Muscle layer of duodenum (tissue), 2 donors: Measurements from ENCODE around the gene BIN2.
"Not testable (repeated sequence)": the region's sequence is repeated elsewhere in the genome, so short reads cannot be mapped to it uniquely, and the experiment has no call there.

Experiments
- H3K27ac ChIP-seq: one replicate; pipeline ENCODE4 v1.7.0; 2013; ENCODE audit warnings: mild to moderate bottlenecking, low read length
- H3K27me3 ChIP-seq: one replicate; pipeline ENCODE4 v1.7.0; 2013; ENCODE audit warnings: low read depth, mild to moderate bottlenecking, control low read depth, low read length
- H3K36me3 ChIP-seq, 2 donors: one replicate each; pipeline ENCODE4 v1.7.0; 2013; ENCODE audit warnings: low read length in 2 of 2, control low read depth in 1 of 2, mild to moderate bottlenecking in 1 of 2; ENCODE audit not compliant: insufficient read depth in 2 of 2, control insufficient read depth in 1 of 2
- H3K4me1 ChIP-seq, 2 donors: one replicate each; pipeline ENCODE4 v1.7.0; 2013; ENCODE audit warnings: low read length in 2 of 2, mild to moderate bottlenecking in 2 of 2, control low read depth in 1 of 2, moderate library complexity in 1 of 2; ENCODE audit not compliant: insufficient read depth in 2 of 2, control insufficient read depth in 1 of 2
- H3K4me3 ChIP-seq, 2 donors: one replicate each; pipeline ENCODE4 v1.7.0; 2013; ENCODE audit warnings: low read length in 2 of 2, low read depth in 1 of 2, mild to moderate bottlenecking in 1 of 2
- H3K9me3 ChIP-seq, 2 donors: one replicate each; pipeline ENCODE4 v1.7.0; 2013; ENCODE audit warnings: low read length in 2 of 2, control low read depth in 1 of 2, mild to moderate bottlenecking in 1 of 2; ENCODE audit not compliant: control insufficient read depth in 1 of 2
- donor health status: healthy.

The BIN2 gene

DNA sequence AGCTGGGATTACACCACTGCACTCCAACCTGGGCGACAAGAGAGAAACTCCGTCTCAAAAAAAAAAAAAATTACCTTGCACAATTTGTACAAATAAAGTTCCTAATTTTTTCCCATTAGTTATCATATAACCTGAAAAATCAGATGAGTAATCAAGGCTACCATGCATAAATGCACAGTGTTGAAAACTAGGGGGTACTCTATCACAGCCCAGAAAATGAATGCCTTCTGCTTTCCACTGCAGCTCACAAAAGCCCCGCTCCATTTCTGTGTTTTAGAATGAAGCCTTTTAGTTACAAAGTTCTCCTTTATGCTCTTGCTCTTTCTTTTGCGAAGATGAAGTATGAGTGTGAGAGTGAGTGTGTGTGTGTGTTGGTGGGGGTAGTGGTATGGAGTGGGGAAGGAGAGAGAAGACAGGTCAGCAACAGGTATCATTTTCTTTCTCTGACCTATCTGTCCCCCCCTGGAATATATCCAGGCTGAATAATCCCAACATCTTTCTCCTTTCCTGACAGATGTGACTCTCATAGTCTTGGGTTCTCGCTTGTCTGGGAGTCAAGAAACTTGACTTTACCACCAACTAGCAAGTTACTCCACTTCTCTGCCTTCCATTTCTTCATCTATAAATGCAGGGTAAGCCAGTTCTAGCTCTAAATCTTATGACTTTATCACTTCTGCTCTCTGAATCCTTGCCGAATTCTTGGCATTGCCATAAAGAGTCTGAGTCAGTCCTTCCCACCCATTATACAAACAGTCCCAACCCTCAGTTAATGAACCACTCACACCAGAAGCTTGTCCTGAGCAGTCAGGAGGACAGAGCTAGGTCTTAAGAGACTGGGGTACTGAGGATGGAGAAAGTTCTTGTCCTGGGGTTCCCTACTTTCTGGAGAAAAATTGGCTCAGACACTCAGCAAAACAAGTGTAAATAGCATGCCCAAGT, 16.1 kb downstream of the BIN2 start:
- H3K9me3 ChIP-seq = no peaks in the 10 kb centered on the region
- H3K27me3 ChIP-seq = no peaks in the 10 kb centered on the region
- H3K4me3 ChIP-seq = no peak overlapping the region
- peaks cover 0 to 3% of the 10 kb centered on the region in 2 donors for H3K4me1 ChIP-seq
- H3K27ac ChIP-seq = peak overlapping the region; percentile 49
- H3K36me3 ChIP-seq = no peaks in the 10 kb centered on the region

GRCh38 chr12:51306507-51306906, 17.5 kb downstream of the BIN2 start:
- Histone ChIP-seq H3K4me1 (peaks cover 0 to 3% of the 10 kb centered on the region in 2 donors), H3K27me3 (no peaks in the 10 kb centered on the region), H3K27ac (no peak overlapping the region), H3K9me3 (no peaks in the 10 kb centered on the region), H3K4me3 (no peak overlapping the region), H3K36me3 (no peaks in the 10 kb centered on the region)

DNA sequence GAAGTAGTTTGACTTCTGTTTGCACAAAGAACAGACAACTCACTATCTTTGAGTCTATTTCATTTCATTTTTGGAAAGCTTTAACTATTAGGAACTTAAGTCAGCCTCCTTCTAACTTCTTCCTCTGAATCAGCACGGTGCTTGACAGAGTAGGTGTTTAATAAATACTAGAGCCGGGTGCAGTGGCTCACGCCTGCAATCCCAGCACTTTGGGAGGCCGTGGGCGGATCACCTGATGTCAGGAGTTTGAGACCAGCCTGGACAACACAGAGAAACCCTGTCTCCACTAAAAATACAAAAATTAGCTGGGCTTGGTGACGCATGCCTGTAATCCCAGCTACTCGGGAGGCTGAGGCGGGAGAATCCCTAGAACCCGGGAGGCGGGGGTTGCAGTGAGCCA, 23.2 kb downstream of the BIN2 start:
- H3K4me1 ChIP-seq, H3K36me3 ChIP-seq, H3K4me3 ChIP-seq, H3K9me3 ChIP-seq, H3K27ac ChIP-seq, H3K27me3 ChIP-seq: not testable (repeated sequence)

DNA sequence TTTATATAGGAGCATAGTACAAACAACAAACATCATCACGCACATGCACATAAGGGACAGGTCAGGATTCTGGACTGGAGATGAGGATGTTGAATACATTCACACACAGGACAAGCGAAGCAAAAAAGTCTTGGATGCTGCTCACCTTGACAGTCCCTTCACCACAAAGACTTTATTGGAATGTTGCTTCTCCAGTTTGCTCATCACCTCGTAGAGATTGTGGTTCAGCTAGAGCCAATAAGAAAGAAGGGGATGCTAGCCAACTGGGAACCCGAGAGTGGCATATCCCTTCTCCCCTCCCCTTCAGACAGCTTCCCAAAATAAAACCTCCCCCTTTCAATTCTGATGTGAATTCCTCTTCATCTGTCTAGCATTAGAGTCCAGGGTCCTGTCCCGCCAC, 28.3 kb downstream of the BIN2 start:
- H3K27me3 ChIP-seq = no peaks in the 10 kb centered on the region
- H3K4me1 ChIP-seq = no peaks in the 10 kb centered on the region
- H3K36me3 ChIP-seq = peaks cover 0 to 5% of the 10 kb centered on the region in 2 donors
- H3K27ac ChIP-seq = no peak overlapping the region
- no peaks in the 10 kb centered on the region for H3K9me3 ChIP-seq
- no peak overlapping the region for H3K4me3 ChIP-seq

GRCh38 chr12:51294097-51294496, 29.9 kb downstream of the BIN2 start:
- not testable (repeated sequence) for H3K36me3 ChIP-seq, H3K4me1 ChIP-seq, H3K27ac ChIP-seq, H3K27me3 ChIP-seq, H3K9me3 ChIP-seq, H3K4me3 ChIP-seq

DNA sequence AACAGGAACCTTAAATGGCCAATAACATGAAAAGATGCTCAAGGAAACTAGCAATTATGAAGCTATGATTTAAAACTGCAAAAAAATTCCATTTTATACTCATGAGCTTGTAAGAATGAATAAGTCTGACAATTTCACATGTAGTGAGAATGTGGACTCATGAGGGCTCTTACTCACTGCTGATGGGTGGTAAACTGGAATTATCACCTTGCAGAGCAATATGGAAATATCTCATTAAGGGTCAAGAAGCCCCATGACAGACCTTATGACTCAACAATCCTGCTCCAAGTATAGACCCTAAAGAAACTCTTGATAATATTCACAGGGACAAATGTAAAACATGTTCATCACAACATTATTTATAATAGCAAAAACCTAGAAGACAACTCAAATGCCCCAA, 30.3 kb downstream of the BIN2 start:
- Histone ChIP-seq H3K27ac (no peak overlapping the region), H3K36me3 (no peaks in the 10 kb centered on the region), H3K27me3 (no peaks in the 10 kb centered on the region), H3K4me3 (no peak overlapping the region), H3K4me1 (no peaks in the 10 kb centered on the region), H3K9me3 (no peaks in the 10 kb centered on the region)

DNA sequence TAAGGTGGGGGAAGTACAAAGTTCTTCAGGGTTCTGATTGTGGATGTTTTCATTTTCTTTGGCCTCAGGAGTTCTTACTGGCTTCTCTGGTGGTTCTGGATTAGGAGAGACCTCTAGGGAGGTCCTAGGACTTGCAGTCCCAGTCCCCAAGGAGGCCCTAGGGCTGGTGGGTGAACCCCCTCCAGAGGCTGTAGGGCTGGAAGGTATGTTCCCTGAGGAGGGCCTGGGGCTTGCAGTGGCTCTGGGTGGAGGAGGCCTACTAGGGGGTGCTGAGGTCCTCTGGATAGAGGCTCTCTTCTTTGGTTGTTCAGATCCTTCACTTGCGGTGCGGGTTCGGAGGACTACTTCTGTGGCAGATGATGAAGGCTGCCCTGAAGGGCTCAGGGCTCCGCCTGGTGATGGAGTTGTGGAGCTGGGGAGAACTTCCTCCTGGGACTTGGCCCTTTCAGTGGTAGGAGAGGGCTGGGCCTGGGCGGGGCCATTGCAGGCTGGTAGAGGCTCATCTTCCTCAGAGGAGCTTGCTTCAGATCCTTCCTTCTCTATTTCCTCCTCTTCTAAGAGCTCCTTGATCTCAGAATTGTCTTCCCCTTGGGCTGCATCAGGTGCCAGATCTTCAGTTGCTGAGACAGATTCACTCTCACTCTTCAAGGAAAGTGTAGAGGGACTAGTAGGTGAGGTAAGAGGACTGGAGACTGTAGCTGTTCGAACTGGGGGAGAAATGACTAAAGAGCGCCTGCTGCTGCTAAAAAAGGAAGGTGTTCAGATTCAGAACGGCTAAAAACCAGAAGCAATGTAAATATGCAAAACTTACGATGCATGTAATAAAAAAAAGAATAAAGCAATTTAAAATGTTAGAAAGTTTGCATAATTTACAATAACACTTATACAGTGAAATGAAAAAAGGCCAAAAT, 32.1 kb downstream of the BIN2 start:
- H3K4me3 ChIP-seq, H3K4me1 ChIP-seq, H3K36me3 ChIP-seq, H3K9me3 ChIP-seq, H3K27me3 ChIP-seq, H3K27ac ChIP-seq: not testable (repeated sequence)

DNA sequence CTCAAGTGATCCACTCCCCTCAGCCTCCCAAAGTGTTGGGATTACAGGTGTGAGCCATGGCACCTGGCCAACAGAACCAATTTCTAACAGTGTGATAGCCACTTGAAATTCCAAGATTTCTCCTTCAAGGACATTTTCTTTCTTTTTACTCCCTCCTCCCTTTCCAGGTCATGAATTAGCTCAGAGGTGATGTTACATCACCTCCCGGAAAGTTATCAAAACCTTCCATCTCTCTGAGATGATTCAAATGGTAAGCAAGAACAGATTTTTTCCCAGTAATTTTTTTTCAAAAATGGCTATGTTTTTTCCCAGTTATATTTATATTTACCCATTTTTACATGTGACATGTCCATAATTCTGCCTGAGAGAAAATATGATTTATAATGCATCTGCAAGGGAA, 38.1 kb downstream of the BIN2 start:
- no peak overlapping the region for H3K27ac ChIP-seq
- no peaks in the 10 kb centered on the region for H3K27me3 ChIP-seq
- H3K4me3 ChIP-seq = no peak overlapping the region
- H3K9me3 ChIP-seq = no peaks in the 10 kb centered on the region
- H3K36me3 ChIP-seq = no peaks in the 10 kb centered on the region
- no peaks in the 10 kb centered on the region for H3K4me1 ChIP-seq

DNA sequence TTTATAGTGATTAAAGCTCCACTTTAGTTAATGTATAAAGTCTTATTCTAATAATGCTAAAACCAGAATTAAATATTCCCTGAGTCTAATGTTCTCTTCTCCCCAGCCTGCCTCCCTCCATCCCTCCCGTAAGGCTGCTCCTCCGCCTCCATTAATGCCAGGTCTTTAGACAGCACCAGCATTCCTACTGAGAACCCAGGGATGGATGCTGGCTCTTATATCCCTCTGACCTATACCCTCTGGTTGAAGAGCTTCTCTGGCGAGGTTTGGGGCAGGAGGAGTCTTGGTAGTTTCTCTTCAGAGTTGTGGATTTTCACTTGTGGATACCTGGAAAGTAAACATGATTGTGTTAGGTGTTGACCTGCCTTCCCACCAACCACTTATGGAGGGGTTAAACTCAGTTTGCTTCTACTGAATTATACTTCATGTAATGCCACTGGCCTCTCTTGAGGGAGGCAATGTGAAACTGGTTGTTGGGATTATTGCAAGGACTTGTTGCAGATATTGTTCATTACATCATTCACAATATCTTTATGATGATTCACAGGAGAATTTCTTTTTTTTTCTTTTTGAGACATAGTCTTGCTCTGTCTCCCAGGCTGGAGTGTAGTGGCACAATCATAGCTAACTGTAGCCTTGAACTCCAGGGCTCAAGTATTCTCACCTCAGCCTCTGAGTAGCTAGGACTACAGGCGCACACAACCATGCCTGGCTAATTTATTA, 42.6 kb downstream of the BIN2 start:
- Histone ChIP-seq H3K9me3 (no peaks in the 10 kb centered on the region), H3K4me1 (no peaks in the 10 kb centered on the region), H3K27me3 (no peaks in the 10 kb centered on the region), H3K36me3 (no peaks in the 10 kb centered on the region), H3K4me3 (no peak overlapping the region), H3K27ac (no peak overlapping the region)

GRCh38 chr12:51275088-51275487, 48.9 kb downstream of the BIN2 start:
- Histone ChIP-seq H3K9me3 (no peaks in the 10 kb centered on the region), H3K4me1 (no peaks in the 10 kb centered on the region), H3K27me3 (no peaks in the 10 kb centered on the region), H3K27ac (no peak overlapping the region), H3K36me3 (no peaks in the 10 kb centered on the region), H3K4me3 (no peak overlapping the region)

GRCh38 chr12:51272810-51273209, 51.2 kb downstream of the BIN2 start:
- H3K9me3 ChIP-seq, H3K36me3 ChIP-seq: not testable (repeated sequence)

More at GRCh38 chr12:51272810-51273209, 51.2 kb downstream of the BIN2 start:
- H3K27me3 ChIP-seq, H3K4me3 ChIP-seq, H3K4me1 ChIP-seq, H3K27ac ChIP-seq: not testable (repeated sequence)
